Stimulated activated CD4-positive, alpha-beta T cell treated with anti-CD3 and anti-CD28 coated beads, TNF-alpha, amount 100 ng/mL, for 4 hours (primary cell): ENCODE results near the gene TMSB4X.
"Not testable (repeated sequence)": the region's sequence is repeated elsewhere in the genome, so short reads cannot be mapped to it uniquely, and the experiment has no call there.

Experiments used
- DNase-seq, 3 experiments: peaks; one replicate each; pipeline ENCODE4 v3.0.0-alpha.2; 2020; ENCODE audit warnings: low read depth in 3 of 3

The TMSB4X gene

GRCh38 chrX:12976819-12977732 lies 2.2 kb downstream of the TMSB4X start:
- DNase-seq = not testable (repeated sequence)

DNA sequence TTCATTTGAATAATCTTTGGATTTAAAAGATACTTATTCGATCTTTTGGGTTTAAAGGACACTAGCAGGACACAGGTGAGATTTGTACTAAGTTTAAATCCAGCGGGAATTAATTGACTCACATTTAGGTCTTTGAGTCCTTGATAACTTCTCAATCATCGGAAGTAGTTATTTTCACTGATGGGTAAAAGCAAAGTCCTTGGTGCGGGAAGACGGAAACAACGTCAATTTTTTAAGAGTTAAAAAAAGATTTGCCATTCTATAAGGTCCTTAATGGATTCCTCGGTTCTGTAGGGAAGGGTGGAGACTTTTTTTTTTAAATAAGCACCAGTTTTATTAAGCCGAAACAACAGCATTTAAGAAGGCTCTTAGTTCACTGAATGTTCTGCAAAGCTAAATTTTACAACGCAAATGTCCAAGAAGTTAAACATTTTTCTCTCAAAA lies 2.9 kb downstream of the TMSB4X start:
- DNase-seq = no peak

DNA sequence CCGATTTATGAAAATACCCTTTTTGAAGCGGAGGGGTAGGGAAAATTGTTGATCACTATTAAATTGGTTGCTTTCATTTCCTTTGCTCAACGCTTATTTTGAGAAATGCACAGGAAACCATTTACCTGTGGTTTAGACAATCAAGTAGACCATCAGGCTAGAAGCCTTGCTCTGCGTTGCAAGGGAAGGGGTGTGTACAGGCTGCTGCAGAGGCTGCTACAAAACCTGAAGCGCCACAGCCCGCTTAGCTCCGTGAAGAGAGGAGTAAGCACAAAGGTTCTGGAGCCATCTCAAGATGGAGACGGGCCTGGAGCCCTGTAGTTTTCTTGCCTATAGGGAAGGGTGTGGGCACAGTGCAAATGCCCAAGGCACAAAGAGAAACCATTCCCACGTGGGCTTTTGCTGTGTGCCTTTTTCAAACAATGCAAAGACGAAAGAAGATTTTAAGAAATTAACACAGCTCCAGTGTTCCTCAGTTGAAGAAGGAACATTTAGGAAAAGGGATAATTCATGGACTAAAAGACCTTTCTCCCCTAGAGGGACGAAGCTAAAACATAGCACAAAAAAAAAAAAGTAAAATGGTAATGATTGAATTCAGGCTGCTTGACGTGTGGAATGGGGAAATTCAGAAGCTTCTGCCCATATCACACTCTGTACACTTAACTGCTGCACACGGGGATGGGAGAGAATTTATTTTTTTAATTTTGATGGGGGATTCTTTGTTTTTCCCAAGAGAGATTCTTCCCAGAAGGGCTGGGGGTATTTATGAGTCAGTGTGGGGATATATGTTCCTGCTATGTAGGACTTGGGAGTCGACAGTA lies 3.5 kb downstream of the TMSB4X start:
- DNase-seq = no peak

DNA sequence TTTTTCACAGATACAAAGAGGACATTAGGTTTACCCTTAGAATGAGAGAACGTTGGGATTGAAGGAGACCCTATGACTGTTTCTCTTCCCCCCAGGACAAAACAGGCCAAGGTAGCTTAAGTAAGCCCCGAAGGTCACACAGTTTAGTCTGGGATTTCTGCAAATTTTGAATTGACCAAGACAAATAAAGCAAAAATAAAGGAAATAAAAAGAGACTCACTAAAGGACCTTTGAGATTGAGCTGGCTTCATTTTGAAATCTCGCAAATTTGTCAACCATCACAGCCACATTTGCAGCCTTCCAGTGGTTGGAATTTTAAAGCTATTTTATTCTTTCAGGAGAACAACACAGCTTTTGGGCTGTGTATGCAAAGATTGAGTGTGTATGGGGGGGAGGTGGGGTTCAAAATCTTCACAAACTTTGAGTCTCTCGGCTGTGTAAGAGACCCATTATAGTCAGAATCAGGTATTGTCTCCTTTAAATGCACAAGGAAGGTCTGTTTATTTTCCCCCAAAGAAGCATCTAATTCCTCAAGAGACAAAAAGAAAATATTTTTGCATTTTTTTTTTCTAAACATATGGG lies 4.2 kb downstream of the TMSB4X start:
- DNase-seq = no peak

DNA sequence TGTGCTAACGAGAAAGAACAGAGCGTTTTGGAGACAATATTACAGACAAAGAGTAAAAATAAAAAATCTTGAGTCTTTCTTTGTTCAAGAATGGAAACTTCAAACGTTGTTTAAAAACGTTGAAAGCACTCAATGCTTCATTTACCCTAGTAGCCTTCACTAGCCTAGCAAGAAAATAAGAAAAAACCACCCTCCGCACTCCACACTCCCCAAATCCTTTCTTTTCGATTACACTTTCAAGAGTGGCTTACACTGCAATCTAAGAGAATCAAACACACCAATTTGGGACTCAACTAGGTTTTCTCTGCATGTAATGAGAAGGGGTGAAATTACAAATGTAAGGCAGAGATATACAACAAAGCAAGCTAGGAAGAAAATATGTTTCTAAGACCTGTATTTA lies 4.7 kb downstream of the TMSB4X start:
- DNase-seq = no peak

- DNase-seq = not testable (repeated sequence)
These were observed 5.1 kb downstream of the TMSB4X start for GRCh38 chrX:12980039-12980438.

DNA sequence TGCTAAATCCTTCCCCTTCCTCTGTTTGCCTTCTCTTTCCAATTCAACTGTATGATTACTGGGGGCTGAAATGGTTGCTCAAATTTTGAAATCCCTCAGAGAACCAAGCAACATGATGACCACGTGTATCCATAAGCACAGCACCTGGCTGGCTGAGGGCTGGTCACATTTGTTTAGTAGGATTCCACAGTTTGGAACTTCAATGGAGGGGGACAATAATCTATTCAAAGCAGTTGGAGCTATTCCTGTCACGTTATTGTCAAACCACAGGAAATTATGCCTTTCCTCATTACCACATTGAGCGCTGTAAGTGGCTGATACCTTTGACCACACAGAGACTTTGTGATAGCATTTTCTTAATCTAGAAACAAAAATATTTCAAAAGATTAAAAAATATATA lies 7.0 kb downstream of the TMSB4X start:
- DNase-seq = no peak

- no peak for DNase-seq
These were observed 9.9 kb downstream of the TMSB4X start for GRCh38 chrX:12984603-12985319.

DNA sequence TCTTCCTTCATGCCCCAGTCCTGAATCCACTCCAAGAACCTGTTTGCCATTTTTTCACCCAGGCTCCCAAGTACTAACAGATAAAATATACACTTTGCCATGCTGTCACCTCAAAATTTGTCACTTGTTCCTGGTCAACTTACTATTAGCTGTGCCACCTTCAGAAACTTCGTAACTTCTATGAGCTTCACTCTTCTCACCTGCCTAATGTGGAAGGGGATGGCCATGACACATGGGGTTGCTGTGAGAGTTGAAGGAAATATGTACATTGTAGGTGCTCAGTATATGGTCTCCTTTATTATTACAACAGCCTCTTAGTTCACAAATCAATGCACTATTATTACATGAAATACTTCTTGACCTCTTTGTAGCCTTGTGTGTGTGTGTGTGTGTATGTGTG lies 10.4 kb downstream of the TMSB4X start:
- no peak for DNase-seq

- no peak for DNase-seq
These were observed 11.4 kb downstream of the TMSB4X start for GRCh38 chrX:12986164-12986779.

DNA sequence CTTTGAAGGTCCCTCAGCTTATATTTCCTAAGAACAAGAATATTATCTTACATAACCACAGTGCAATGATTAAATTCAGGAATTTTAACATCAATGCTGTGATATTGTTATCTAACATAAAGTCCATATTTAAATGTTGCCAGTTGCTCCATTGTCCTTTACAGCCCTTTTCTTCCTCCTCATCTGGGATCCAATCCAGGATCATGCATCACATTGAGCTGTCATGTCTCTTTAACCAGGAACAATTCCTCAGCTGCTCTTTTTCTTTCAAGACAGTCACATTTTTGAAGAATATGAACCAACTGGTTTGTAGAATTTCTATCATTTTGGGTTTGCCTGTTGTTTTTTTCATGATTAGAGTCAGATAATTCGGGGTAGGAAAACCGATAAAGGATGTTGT lies 12.0 kb downstream of the TMSB4X start:
- DNase-seq = no peak

- DNase-seq = no peak
These were observed 12.4 kb downstream of the TMSB4X start for GRCh38 chrX:12987340-12987739.

DNA sequence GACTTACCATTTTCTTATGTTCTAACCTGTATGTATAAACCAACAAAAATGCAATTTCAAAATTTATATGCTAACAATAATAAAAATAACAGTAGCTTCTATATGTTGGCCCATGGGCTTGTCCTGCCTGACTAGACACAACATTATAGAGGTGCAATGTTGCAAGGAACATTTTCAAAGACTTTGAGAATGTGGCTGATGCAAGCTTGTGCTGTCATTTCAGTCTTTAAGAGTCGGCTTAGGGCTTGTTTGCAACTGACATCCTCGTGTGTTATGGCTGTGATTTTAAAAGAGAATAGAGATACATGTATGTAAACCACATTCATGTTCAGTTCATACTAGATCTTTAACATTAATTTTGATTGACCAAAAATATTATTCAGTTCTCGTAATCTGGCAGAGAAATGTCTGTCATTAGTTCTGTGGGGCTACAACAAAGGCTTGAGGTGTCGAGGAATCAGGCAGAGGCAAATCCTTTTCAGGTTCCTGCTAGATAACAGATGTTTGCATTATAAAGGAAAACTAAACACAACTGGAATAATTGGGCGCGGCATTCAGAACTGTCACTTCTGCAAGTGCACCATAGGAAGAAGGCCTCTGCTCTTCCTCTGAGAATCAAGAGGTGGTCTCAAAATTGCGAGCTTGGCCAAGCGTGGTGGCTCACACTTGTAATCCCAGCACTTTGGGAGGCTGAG lies 13.1 kb downstream of the TMSB4X start:
- DNase-seq = no peak

DNA sequence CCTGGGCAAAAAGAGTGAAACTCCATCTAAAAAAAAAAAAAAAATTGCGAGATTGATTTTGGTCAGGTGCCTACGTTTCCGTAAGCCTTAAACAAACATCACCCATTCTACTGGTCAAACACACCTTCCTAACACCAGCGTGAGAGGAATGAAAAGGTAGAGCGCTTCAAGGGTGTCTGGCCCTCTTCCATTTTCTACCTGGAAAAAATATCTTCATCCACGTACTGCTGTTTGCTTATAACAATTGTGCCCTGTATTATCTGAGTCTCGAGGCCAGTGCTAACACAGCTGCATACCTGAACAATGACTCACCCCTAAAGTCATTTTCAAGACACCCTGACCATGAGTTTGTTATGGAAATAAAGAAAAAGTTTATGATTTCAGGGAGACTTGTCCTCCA lies 13.9 kb downstream of the TMSB4X start:
- no peak for DNase-seq

- no peak for DNase-seq
These were observed 14.6 kb downstream of the TMSB4X start for GRCh38 chrX:12989461-12989860.

DNA sequence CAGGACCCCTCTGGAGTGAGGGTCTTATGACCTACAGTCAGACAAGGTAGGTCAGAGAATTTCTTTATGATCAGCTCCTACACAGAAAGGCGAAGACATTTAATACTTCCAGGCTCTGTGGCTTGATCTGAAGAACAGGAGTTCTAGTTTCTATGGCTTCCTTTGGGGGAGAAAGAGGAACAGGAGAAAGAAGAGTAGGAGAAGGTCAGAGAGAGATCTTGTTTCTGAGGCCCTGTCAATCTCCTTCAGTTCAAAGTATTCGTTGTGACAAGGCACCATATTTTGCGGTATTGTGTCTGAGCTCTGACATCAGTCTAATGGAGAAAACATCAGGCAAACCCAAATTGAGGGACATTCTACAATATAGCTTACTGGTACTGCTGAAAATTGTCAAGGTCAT lies 16.7 kb downstream of the TMSB4X start:
- no peak for DNase-seq

DNA sequence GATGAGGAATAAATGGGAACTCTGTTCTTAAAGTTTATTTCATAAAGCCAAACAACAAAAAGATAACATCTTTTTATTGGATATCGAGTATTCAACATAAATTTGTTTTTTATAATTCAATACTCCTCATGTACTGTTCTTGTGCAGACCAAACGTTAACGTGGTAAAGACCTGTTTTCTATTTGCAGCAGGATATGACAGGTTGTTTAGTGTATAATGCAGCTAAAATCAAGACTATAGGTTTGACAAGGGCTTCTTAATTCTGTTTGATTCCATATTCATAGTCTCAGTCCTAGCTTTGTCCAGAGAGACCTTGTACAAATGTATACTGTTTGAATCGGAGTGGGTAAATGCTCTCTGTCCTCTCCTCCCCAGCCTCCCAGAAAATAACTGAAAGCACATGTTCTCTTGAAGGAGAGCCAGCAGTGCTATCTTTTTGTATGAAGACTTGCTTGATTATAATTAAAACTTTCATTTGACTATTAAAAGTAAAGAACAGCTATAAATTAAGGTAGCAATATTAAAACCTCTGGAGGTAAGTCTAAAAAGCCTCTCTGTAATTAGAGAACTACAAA lies 17.7 kb downstream of the TMSB4X start:
- DNase-seq = no peak

- DNase-seq = no peak
These were observed 18.9 kb downstream of the TMSB4X start for GRCh38 chrX:12993826-12994225.

DNA sequence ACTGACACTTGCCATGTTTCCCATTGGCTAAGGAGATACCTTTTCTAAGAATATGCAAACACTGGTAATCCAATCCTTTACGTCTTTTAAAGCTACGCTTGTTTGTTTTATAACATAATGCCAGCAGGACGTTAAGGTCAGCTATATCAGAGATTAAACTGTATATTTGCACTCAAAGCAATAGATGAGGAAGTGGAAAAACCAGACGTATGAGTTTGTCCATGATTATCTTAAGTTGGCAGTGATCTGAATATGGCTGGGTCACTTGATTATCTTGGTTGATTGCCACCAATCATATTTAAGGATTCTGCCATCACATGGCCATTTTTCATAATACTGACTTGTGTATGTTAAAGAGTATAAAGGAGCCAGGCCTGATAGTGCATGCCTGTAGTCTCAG lies 19.4 kb downstream of the TMSB4X start:
- no peak for DNase-seq

DNA sequence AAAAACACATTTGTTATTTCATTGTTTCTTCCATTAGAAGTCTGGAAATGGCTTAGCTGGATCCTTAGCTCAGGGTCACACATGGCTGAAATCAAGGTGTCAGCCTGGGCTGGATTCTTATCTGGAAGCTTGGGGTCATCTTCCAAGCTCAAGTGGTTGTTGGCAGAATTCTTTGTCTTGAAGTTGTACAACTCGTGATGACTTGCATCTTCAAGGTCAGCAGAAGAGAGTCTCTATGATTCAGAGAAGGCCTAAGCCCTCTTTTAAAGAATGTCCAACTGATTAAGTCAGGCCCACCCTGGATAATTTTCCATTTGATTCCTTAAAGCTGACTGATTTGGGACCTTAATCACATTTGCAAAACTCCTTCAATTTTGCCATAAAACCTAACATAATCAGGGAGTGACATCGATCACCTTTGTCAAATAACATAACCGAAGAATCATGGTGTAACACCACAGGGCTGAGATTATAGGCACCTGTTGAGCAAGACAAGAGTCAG lies 22.1 kb downstream of the TMSB4X start:
- no peak for DNase-seq
